IPS DF 19.7 (cell line): ENCODE results near the gene WNK4.

Source experiments
- DNase-seq: peaks from one replicate; pipeline ENCODE4 v3.0.0-alpha.2; 2013; ENCODE audit warnings: low read depth, low spot score

Gene WNK4

GRCh38 chr17:42772945-42773289 lies 7.5 kb upstream of the WNK4 start:
- no peak for DNase-seq

GRCh38 chr17:42773290-42774035 lies 6.9 kb upstream of the WNK4 start, which contains the start of gene VPS25:
Gene VPS25 (plus strand): TSS chr17:42773449. CDS start chr17:42773476, 27 bp downstream.
- no peak for DNase-seq

- no peak for DNase-seq
Measured at GRCh38 chr17:42774066-42774745, 6.2 kb upstream of the WNK4 start.

- DNase-seq = no peak
Measured at GRCh38 chr17:42775534-42776098, 4.8 kb upstream of the WNK4 start.

GRCh38 chr17:42778570-42778969 lies 1.8 kb upstream of the WNK4 start:
- DNase-seq = no peak

GRCh38 chr17:42779304-42779935 lies 990 bp upstream of the WNK4 start:
- no peak for DNase-seq

- no peak for DNase-seq
Measured at GRCh38 chr17:42780851-42781638, 635 bp downstream of the WNK4 start.

- no peak for DNase-seq
Measured at GRCh38 chr17:42781639-42782165, 1.3 kb downstream of the WNK4 start.

GRCh38 chr17:42782166-42783061 lies 2.0 kb downstream of the WNK4 start:
- DNase-seq = no peak

GRCh38 chr17:42783062-42783790 lies 2.8 kb downstream of the WNK4 start:
- no peak for DNase-seq

GRCh38 chr17:42783791-42784138 lies 3.4 kb downstream of the WNK4 start:
- no peak for DNase-seq

GRCh38 chr17:42784409-42784808 lies 4.0 kb downstream of the WNK4 start:
- DNase-seq = no peak

- no peak for DNase-seq
Measured at GRCh38 chr17:42784811-42785592, 4.6 kb downstream of the WNK4 start.

GRCh38 chr17:42787266-42787665 lies 6.9 kb downstream of the WNK4 start:
- no peak for DNase-seq

GRCh38 chr17:42791948-42792347 lies 11.5 kb downstream of the WNK4 start:
- DNase-seq = no peak

GRCh38 chr17:42792545-42792944 lies 12.1 kb downstream of the WNK4 start:
- no peak for DNase-seq

- DNase-seq = no peak
Measured at GRCh38 chr17:42795061-42795460, 14.7 kb downstream of the WNK4 start.

GRCh38 chr17:42795465-42795864 lies 15.1 kb downstream of the WNK4 start:
- DNase-seq = no peak
